Epithelial cell of alveolus of lung (primary cell): ENCODE measurements around the gene DMGDH. TPM values are rescaled to one million over a fixed set of nuclear protein-coding genes. Genes with fewer than 3 reads are reported as not detected.

Experiments
- total RNA-seq: library from RNA; depleted of rRNA; stranded (reverse); fragments of >200 nt; gene quantifications from 2 replicates; pipeline ENCODE4 v1.2.1, GENCODE V29; 2015

The DMGDH gene
- 0.72 and 1.2 TPM in 2 replicates for total RNA-seq

GRCh38 chr5:79069488-79070349, at the start of gene DMGDH, which contains the start of gene BHMT2:
Gene DMGDH (minus strand): TSS chr5:79069674. CDS start chr5:79069620, 54 bp downstream.
Gene BHMT2 (plus strand): TSS chr5:79069767. CDS start chr5:79069783, 16 bp downstream.

DNA sequence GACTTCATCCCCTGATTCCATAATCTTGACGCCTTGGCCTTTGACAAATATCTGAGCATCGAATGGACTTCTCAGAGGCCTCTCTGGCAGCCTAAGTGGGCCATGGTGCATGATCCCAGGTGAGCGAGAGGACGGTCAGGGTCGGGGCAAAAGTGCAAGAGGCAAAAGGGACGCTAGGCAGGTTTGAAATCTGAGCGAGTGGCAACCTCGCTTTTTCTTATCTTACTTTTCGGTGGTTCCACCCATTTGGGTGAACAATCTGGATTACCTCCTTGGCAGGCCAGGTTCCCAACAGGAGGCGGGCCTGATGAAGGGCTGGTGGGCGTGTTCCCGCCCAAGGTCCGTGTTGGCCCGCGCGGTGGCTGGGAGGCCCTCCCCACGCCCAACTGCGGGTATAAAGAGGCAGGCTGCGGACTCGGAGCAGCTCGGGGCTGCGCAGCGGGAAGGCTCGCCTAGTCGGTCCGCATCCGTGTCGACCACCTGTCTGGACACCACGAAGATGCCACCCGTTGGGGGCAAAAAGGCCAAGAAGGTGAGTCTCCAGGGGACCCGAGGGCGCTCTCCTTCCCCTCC, 42.0 kb upstream of the DMGDH start, which contains the start of gene BHMT:
Gene BHMT (plus strand): TSS at position 423 of the 573 bp plus-strand sequence. CDS start 77 bp downstream, at position 500.

DNA sequence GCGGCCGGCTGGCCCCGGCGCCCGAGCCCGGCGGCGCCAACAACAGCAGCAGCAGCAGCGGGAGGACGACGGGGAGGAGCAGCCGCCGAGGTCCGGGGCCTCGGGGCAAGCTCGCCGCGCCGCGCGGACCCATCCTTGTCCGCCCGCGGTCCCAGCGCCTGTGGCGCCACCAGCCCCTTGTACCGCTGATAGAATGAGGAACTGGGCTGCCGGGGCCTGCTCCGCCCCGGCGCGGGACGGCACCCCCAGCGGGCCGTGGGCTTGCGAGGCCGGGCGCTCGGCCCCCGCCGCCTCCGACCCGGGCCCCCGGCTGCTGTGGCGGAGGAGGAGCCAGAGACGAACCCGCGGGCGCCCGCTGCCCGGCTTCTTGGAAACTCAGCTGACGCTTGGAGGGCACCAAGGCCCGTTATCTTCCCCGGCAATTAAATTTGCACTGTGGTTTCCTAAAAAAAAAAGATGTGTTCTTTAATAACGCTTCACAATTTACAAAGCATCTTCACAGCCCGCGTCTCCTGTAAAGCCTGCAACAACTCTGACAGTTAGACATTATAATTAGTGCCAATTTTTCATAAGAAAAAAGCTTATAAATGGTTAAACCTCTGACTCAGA, 84.3 kb downstream of the DMGDH start, which contains the start of gene ARSB:
Gene ARSB (minus strand): TSS at position 195 of the 609 bp plus-strand sequence. CDS start 62 bp downstream, at position 133.

Other genes starting within 250 kb of the DMGDH start
- 17.8 and 26.2 TPM in 2 replicates for gene ARSB, start 84.4 kb downstream of the DMGDH start, total RNA-seq
- gene BHMT2, start 93 bp upstream of the DMGDH start, total RNA-seq = 1.2 and 3.2 TPM in 2 replicates
- 0.52 TPM in 1 of 2 replicates, not detected in the other for gene BHMT, start 42.1 kb upstream of the DMGDH start, total RNA-seq
- 6.5 and 18.8 TPM in 2 replicates for gene JMY, start 166.5 kb upstream of the DMGDH start, total RNA-seq